Left cardiac atrium (tissue), 4 donors: ENCODE data around the gene MEOX2. TPM values are rescaled to one million over a fixed set of nuclear protein-coding genes. Genes with fewer than 3 reads are reported as not detected.

Source experiments
- ATAC-seq, 2 donors: fragments of 200-7000 bp; cut with Tn5 transposase; one replicate each; pipeline ENCODE4 v1.9.1; 2020; ENCODE audit warnings: mild to moderate bottlenecking in 2 of 2, moderate library complexity in 2 of 2
- DNase-seq: peaks from one replicate; pipeline ENCODE4 v3.0.0-alpha.2; 2020
- intact Hi-C, 2 donors: fragments of 100-400 bp; cut with DNase I; formaldehyde crosslinking; loops; one replicate each; pipeline versions ENCODE4 v1.14.1 to v1.15.1; 2022 to 2023
- total RNA-seq, 2 donors: library from RNA; stranded (reverse); fragmentation: NEBNext Ultra II Directional; extraction: Animal tissue kit (Norgen Biotek cat#: 25700); gene quantifications; one replicate each; pipeline ENCODE4 v1.2.1, GENCODE V29; 2021
- donor health status: DM: no; HTN: yes; CAD: no.
- donor health status: DM: no; HTN: yes; CAD: no; lungs with severe emphysema.
- donor health status: DM: yes; HTN: yes; CAD: no.
- donor health status: Dilated cardiomyopathy.

MEOX2 gene
- total RNA-seq, 2 donors from 2014 or later: 6.3 to 12.9 TPM

- intact Hi-C loops: no loop called here
- DNase-seq: no peak
- ATAC-seq: no peak
These were observed 101.9 kb downstream of the MEOX2 start for GRCh38 chr7:15584575-15584974.

- DNase-seq (no peak), ATAC-seq (no peak)
- intact Hi-C loops: no loop called here
These were observed 103.7 kb downstream of the MEOX2 start for GRCh38 chr7:15582773-15583172.

DNA sequence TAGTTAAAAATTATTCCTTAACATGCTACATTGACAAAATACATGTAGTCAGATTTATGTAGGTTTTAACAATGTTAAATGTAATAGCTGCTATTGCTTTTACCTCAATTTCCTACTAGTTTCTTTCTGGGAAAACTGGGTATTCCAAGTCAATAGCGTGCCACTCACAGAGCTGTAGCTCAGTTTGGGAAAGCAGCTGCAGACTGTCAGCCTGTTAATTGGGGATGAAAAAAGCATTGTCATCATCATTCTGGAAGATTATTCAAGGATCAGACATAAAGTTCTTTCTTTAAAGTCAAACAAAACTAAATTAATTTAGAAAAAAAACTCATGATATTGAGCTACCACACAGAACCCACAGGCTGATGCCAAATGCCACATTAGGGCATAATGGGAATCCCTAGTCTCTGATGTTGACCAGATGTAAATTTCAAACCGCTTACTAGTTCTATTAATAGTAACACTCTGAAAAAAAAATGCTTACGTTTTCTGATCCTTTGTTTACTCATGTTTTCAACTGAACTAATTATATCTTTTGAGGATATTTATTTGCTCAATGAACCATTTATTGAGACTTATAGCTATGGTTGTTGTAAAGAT is 105.0 kb downstream of the MEOX2 start:
- intact Hi-C loops: no loop called here
- ATAC-seq (no peak), DNase-seq (no peak)

- intact Hi-C loops: no loop called here
- no peak for DNase-seq
- peak in 1 of 2 donors; percentile 27 for ATAC-seq
These were observed 105.7 kb downstream of the MEOX2 start for GRCh38 chr7:15580604-15581351.

- no peak for DNase-seq
- no peak for ATAC-seq
- intact Hi-C loops: no loop called here
These were observed 108.9 kb downstream of the MEOX2 start for GRCh38 chr7:15577600-15577999.

DNA sequence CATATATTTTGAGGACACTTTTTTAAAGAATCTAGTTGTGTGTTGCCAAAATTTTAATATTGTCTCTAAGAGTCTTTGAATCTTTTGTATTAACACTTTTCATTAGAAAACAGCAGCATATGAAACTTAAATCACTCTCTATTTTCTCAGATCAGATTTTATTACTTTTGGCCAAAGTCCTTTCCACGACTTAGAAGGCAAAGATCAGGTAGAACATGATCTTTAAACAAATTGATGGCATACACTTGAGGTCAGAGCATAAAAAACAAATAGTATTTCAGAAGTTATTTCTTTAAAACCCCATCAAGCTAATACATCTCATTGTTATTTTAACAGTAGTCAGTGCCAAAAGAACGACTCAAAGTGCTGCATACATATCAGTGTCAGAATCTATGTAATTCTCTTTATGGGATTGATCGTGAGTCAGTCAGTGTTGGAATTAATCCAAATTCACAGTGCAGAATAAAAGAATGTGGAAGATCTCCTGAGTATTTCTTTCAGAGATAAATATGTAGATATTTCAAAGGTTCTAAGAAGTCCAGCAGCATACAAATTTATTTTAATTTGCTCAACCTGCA is 115.1 kb downstream of the MEOX2 start:
- DNase-seq (no peak), ATAC-seq (no peak)
- intact Hi-C loops: no loop called here

DNA sequence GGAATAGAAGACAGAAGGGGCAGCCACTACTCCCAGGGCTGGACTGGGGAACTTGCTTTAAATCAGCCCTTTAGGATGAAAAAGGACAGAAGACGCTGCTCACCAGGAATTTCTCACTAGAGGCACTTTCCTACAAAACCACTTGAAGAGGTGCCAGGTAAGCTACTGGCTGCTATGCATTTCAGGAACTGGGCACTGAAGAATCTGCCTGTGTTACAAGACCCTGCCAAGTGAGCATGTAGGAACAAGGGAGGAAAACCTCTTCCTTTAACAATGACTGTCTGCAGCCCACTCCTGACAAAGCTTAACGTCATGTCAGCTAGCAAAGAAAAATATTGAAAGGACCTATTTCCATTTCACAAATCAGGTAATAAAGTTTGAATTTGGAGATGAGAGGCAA is 118.8 kb downstream of the MEOX2 start:
- ATAC-seq (no peak), DNase-seq (no peak)
- intact Hi-C loops: no loop called here

GRCh38 chr7:15567036-15567435 is 119.4 kb downstream of the MEOX2 start:
- intact Hi-C loops: no loop called here
- no peak for ATAC-seq
- DNase-seq: no peak

- ATAC-seq (no peak), DNase-seq (no peak)
- intact Hi-C loops: no loop called here
These were observed 120.0 kb downstream of the MEOX2 start for GRCh38 chr7:15566476-15566875.

GRCh38 chr7:15561835-15562234 is 124.6 kb downstream of the MEOX2 start, which contains the start of gene AGMO:
AGMO (minus strand) TSS chr7:15562015.
- DNase-seq: peak; percentile 48
- intact Hi-C loops: loop anchor here in 1 of 2 donors (5.0 kb wide), 1 partner anchor 505 kb away; no protein-coding TSS in a partner anchor
- ATAC-seq: peak; percentile 80 to 85

Other genes with a start within 250 kb of the MEOX2 start
- under 1 TPM; 0.55 to 0.62 TPM for gene AGMO, start 124.7 kb downstream of the MEOX2 start, total RNA-seq